ENCODE data around the gene RAB17. TPM values are rescaled to one million over a fixed set of nuclear protein-coding genes. Genes with fewer than 3 reads are reported as not detected.

RAB17 gene
- total and polyA plus RNA-seq, 10 of the 15 experiments (the other 5 are each of a cell fraction or from before 2014, with no cell fraction given): 0.07 to 1.4 (median 0.28) TPM; not detected in 3

DNA sequence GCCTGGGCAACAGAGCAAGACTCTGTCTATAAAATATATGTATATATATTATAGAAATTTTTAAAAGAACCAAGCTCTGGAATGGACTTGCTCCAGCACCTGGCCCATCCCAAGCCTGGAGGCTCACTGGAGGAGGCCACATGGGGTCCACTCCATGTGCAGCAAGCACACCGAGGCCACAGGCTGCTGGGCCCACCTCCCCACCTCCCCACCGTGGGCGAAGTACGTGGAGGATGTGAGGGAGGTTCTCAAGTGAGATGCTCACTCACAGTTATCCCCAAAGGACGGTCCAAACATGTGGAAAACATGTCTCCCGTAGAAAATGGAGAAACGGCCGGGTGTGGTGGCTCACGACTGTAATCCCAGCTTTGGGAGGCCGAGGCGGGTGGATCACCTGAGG, 13.9 kb upstream of the RAB17 start:
- ATAC-seq (no peak), DNase-seq (ENCODE audit: low read depth, low spot score) (no peak), FAIRE-seq (no peak)
- ChIA-PET SMC1A (ENCODE audit: uncharacterized antibody, unreplicated experiment) (interaction anchor here (0.6 to 1.4 kb wide), 5 partner anchors 14 to 141 kb away, joined by 3 to 6 read pairs (median 4); no protein-coding TSS in a partner anchor), CTCF (interaction anchor here (1.0 to 1.6 kb wide), 3 partner anchors 92 to 170 kb away, joined by 4 to 6 read pairs (median 5); no protein-coding TSS in a partner anchor), POLR2A (interaction anchor here (0.9 kb wide), 3 partner anchors 13 to 68 kb away, joined by 3 read pairs; no protein-coding TSS in a partner anchor), RAD21 (ENCODE audit: unreplicated experiment) (interaction anchor here (0.7 to 1.5 kb wide), 6 partner anchors 63 to 483 kb away, joined by 3 to 4 read pairs (median 3); no protein-coding TSS in a partner anchor)
- H4K20me1 ChIP-seq (ENCODE audit: control insufficient read depth, insufficient read depth): no peaks in the 10 kb centered on the region
- no peak overlapping the region for H3K4me3 ChIP-seq
- 79% methylated on average over 9 of the region's 11 CpGs for WGBS (ENCODE audit: insufficient coverage, insufficient replicate concordance, low lambda C conversion rate, missing lambda C conversion rate)
- in situ Hi-C loops (cut with MboI): no loop called here
- H2AFZ ChIP-seq (ENCODE audit: control insufficient read depth, low read depth, low read length): no peak overlapping the region
- no peak for TF ChIP-seq CHD1 (IDR thresholded peaks at IDR 0.05; ENCODE audit: low read depth, low read length)
- TF ChIP-seq NR2F1 (conservative IDR thresholded peaks at IDR 0.05): no peak
- TF ChIP-seq, protein P1, sequence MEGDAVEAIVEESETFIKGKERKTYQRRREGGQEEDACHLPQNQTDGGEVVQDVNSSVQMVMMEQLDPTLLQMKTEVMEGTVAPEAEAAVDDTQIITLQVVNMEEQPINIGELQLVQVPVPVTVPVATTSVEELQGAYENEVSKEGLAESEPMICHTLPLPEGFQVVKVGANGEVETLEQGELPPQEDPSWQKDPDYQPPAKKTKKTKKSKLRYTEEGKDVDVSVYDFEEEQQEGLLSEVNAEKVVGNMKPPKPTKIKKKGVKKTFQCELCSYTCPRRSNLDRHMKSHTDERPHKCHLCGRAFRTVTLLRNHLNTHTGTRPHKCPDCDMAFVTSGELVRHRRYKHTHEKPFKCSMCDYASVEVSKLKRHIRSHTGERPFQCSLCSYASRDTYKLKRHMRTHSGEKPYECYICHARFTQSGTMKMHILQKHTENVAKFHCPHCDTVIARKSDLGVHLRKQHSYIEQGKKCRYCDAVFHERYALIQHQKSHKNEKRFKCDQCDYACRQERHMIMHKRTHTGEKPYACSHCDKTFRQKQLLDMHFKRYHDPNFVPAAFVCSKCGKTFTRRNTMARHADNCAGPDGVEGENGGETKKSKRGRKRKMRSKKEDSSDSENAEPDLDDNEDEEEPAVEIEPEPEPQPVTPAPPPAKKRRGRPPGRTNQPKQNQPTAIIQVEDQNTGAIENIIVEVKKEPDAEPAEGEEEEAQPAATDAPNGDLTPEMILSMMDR (IDR thresholded peaks at IDR 0.05 in 2 of 3, conservative IDR thresholded peaks at IDR 0.05 in 1 of 3; ENCODE audit: control insufficient read depth in 2 of 3, extremely low read depth in 1 of 3, insufficient read depth in 1 of 3, low read depth in 3 of 3, low read length in 3 of 3): no peak
- TF ChIP-seq, protein P2, sequence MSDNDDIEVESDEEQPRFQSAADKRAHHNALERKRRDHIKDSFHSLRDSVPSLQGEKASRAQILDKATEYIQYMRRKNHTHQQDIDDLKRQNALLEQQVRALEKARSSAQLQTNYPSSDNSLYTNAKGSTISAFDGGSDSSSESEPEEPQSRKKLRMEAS (IDR thresholded peaks at IDR 0.05; ENCODE audit: low read depth, low read length): no peak
- TF ChIP-seq PAX8 (IDR thresholded peaks at IDR 0.05): no peak
- TF ChIP-seq, protein P3, sequence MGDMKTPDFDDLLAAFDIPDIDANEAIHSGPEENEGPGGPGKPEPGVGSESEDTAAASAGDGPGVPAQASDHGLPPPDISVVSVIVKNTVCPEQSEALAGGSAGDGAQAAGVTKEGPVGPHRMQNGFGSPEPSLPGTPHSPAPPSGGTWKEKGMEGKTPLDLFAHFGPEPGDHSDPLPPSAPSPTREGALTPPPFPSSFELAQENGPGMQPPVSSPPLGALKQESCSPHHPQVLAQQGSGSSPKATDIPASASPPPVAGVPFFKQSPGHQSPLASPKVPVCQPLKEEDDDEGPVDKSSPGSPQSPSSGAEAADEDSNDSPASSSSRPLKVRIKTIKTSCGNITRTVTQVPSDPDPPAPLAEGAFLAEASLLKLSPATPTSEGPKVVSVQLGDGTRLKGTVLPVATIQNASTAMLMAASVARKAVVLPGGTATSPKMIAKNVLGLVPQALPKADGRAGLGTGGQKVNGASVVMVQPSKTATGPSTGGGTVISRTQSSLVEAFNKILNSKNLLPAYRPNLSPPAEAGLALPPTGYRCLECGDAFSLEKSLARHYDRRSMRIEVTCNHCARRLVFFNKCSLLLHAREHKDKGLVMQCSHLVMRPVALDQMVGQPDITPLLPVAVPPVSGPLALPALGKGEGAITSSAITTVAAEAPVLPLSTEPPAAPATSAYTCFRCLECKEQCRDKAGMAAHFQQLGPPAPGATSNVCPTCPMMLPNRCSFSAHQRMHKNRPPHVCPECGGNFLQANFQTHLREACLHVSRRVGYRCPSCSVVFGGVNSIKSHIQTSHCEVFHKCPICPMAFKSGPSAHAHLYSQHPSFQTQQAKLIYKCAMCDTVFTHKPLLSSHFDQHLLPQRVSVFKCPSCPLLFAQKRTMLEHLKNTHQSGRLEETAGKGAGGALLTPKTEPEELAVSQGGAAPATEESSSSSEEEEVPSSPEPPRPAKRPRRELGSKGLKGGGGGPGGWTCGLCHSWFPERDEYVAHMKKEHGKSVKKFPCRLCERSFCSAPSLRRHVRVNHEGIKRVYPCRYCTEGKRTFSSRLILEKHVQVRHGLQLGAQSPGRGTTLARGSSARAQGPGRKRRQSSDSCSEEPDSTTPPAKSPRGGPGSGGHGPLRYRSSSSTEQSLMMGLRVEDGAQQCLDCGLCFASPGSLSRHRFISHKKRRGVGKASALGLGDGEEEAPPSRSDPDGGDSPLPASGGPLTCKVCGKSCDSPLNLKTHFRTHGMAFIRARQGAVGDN (IDR thresholded peaks at IDR 0.05): no peak
- TF ChIP-seq, protein P4, sequence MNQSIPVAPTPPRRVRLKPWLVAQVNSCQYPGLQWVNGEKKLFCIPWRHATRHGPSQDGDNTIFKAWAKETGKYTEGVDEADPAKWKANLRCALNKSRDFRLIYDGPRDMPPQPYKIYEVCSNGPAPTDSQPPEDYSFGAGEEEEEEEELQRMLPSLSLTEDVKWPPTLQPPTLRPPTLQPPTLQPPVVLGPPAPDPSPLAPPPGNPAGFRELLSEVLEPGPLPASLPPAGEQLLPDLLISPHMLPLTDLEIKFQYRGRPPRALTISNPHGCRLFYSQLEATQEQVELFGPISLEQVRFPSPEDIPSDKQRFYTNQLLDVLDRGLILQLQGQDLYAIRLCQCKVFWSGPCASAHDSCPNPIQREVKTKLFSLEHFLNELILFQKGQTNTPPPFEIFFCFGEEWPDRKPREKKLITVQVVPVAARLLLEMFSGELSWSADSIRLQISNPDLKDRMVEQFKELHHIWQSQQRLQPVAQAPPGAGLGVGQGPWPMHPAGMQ (IDR thresholded peaks at IDR 0.05; ENCODE audit: borderline replicate concordance): no peak
- peaks cover 8% of the 10 kb centered on the region for H3K4me1 ChIP-seq (ENCODE audit: control insufficient read depth, insufficient read depth, low read length)
- no peaks in the 10 kb centered on the region for H3K9me3 ChIP-seq (replicated peaks; ENCODE audit: control insufficient read depth, insufficient read depth, low read length)
- H3K9ac ChIP-seq (ENCODE audit: control insufficient read depth, insufficient read depth, low read length): no peak overlapping the region
- no TSS peak for BruUV-seq (replicated peaks)
- intact Hi-C loops (cut with micrococcal nuclease; ENCODE audit: unreplicated experiment): no loop called here
- no peak overlapping the region for H3K27ac ChIP-seq (ENCODE audit: control insufficient read depth, insufficient read depth)
- H3K27me3 ChIP-seq (replicated peaks in 1 of 2; ENCODE audit: control insufficient read depth in 2 of 2, insufficient read depth in 2 of 2, low read length in 1 of 2): no peaks in the 10 kb centered on the region
- H3K4me2 ChIP-seq (ENCODE audit: control insufficient read depth, insufficient read depth): no peak overlapping the region
- H3K79me2 ChIP-seq (ENCODE audit: control insufficient read depth, insufficient read depth, low read length): no peaks in the 10 kb centered on the region
- H3K36me3 ChIP-seq (ENCODE audit: control insufficient read depth in 2 of 2, insufficient read depth in 2 of 2, low read length in 1 of 2): no peaks in the 10 kb centered on the region

Data from GM12878 (cell line).